IPS-18c (cell line): ENCODE measurements around the gene KIF5A.
"Not testable (repeated sequence)": the region's sequence is repeated elsewhere in the genome, so short reads cannot be mapped to it uniquely, and the experiment has no call there.

Experiments used
- H3K4me3 ChIP-seq: 2 replicates; pipeline ENCODE4 v1.7.0; 2013; ENCODE audit warnings: low read depth, mild to moderate bottlenecking, low read length, moderate library complexity; ENCODE audit not compliant: insufficient read depth
- H3K9me3 ChIP-seq: one replicate; pipeline ENCODE4 v1.6.1; 2013; ENCODE audit warnings: mild to moderate bottlenecking, low read length, moderate library complexity; ENCODE audit not compliant: control insufficient read depth, insufficient read depth

Gene KIF5A

GRCh38 chr12:57547288-57548012 is 2.4 kb upstream of the KIF5A start:
- H3K4me3 ChIP-seq, result no peak overlapping the region
- no peaks in the 10 kb centered on the region for H3K9me3 ChIP-seq

- H3K4me3 ChIP-seq, result no peak overlapping the region
- H3K9me3 ChIP-seq, result no peaks in the 10 kb centered on the region
These were observed 1.9 kb upstream of the KIF5A start for GRCh38 chr12:57548013-57548315.

GRCh38 chr12:57548488-57548887 is 1.4 kb upstream of the KIF5A start:
- Histone ChIP-seq H3K9me3 (no peaks in the 10 kb centered on the region), H3K4me3 (no peak overlapping the region)

- Histone ChIP-seq H3K4me3 (peak overlapping the region; percentile 85; the same call in 1 of the 2 replicates), H3K9me3 (no peaks in the 10 kb centered on the region)
These were observed 488 bp upstream of the KIF5A start for GRCh38 chr12:57549203-57549908.

- Histone ChIP-seq H3K9me3 (no peaks in the 10 kb centered on the region), H3K4me3 (peak overlapping the region; percentile 85)
These were observed 1.1 kb downstream of the KIF5A start for GRCh38 chr12:57550641-57551549.

DNA sequence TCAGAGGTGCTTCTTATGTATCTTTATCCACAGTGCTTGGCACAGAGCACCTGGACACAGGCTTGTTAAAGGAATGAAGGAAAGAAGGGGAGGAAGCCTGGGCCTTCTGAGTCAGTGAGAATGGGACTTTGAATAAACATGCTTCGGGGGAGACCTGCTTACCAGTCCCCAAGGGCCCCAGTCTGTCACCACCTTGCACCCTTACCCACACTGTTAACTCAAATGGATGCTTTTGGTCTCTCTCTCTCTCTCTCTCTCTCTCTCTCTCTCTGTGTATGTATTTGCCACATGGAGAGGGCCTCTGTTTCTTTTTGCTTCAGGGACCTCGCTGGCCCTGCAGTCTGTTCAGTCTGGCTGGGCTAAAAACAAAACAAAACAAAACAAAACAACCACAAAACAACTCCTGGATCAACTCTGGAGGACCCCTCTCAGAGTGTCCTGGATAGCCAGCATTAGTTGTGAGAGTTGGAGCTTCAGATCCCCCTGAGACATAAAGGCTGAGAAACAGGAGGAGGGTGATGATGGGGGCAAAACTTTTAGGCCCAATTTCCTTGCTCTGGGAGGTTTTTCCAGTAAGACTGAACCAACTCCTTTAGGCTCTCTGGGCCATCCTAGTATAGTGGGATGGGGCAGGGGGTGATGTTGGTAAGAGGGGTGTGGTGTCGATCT is 1.9 kb downstream of the KIF5A start:
- Histone ChIP-seq H3K9me3 (no peaks in the 10 kb centered on the region), H3K4me3 (no peak overlapping the region; the same call in 1 of the 2 replicates)

- Histone ChIP-seq H3K4me3 (no peak overlapping the region), H3K9me3 (no peaks in the 10 kb centered on the region)
These were observed 2.4 kb downstream of the KIF5A start for GRCh38 chr12:57552306-57552651.

GRCh38 chr12:57552835-57553313 is 3.0 kb downstream of the KIF5A start:
- Histone ChIP-seq H3K4me3 (no peak overlapping the region), H3K9me3 (no peaks in the 10 kb centered on the region)

DNA sequence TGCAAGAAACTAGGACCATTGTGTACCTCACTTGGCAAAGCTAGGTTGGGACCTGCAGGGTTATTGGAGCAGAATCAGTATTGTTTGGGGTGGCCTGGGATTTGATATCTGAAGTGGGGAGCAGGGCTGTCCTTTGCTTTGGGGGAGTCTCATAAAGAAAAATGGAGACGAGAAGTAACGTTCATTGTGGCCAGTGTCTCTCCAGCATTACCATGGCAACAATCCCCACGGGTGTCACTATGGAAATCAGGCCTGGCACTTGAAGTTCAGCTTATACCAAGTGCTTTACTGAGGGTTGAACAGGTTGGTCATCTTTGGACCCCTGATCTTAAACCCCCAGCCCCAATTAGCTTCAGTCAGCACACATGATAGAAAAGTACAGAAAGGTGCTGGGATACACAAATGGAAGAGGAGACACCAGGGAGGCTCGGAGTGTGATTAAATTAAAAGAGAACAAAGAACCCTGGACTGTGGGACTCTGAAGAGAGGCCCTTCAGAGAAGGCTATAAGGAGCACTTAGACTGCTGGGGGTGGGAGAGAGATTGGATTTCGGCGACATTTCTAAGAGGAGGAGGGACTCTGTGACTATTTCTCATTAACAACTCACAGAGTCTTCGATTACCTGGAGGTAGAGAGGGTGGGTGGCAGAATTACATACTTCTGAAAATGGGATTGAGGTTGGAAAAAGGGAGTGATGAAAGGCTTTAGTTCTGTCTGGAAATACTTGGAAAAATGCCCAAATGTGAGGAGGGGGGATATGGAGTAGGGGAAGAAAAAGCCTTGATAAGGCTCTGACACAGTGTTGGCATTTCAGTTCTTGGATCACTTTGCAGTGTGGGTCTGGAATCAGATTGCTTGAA is 3.7 kb downstream of the KIF5A start:
- H3K4me3 ChIP-seq, result no peak overlapping the region
- no peaks in the 10 kb centered on the region for H3K9me3 ChIP-seq

DNA sequence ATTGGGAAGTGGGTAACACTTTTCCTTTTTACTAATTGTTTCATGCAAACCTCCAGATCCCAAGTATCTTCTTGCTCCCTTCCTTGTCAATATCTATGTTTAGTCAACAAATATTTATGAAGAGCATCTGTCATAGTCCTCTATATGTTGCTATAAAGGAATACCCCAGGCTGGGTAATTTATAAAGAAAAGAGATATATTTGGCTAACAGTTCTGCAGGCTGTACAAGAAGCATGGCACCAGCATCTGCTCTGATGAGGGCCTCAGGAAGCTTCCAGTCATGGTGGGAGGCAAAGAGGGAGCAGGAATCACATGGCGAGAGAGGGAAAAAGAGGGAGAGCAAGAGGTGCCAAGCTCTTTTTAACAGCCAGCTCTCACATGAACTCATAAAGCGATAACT is 4.6 kb downstream of the KIF5A start:
- Histone ChIP-seq H3K9me3 (no peaks in the 10 kb centered on the region), H3K4me3 (no peak overlapping the region)

DNA sequence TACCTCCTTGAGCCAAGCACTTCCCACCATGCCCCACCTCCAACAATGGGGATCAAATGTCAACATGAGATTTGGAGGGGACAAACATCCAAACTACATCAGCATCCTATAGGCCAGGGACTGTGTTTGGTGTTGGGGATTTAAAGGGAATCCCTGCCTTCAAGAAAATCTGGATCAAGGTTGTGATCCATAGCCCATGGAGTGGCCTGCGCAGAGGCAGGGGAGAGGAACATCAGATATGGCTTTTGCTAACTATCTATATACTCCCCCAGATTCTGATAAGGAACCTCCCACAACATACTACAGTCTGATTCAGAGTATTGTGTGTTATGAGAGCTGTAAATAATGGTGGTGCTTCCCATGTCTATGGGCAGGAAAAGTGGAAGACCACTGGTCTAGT is 5.1 kb downstream of the KIF5A start:
- Histone ChIP-seq H3K9me3 (no peaks in the 10 kb centered on the region), H3K4me3 (no peak overlapping the region)

GRCh38 chr12:57558864-57559263 is 9.0 kb downstream of the KIF5A start:
- Histone ChIP-seq H3K9me3 (no peaks in the 10 kb centered on the region), H3K4me3 (no peak overlapping the region)

- no peaks in the 10 kb centered on the region for H3K9me3 ChIP-seq
- no peak overlapping the region for H3K4me3 ChIP-seq
These were observed 10.7 kb downstream of the KIF5A start for GRCh38 chr12:57560516-57560915.

- H3K9me3 ChIP-seq, H3K4me3 ChIP-seq: not testable (repeated sequence)
These were observed 11.3 kb downstream of the KIF5A start for GRCh38 chr12:57561117-57561516.

- Histone ChIP-seq H3K4me3 (no peak overlapping the region), H3K9me3 (no peaks in the 10 kb centered on the region)
These were observed 13.5 kb downstream of the KIF5A start for GRCh38 chr12:57563358-57563757.

GRCh38 chr12:57564178-57564740 is 14.4 kb downstream of the KIF5A start:
- Histone ChIP-seq H3K9me3 (no peaks in the 10 kb centered on the region), H3K4me3 (no peak overlapping the region)
